HG03280 (cell line): Measurements from ENCODE around the gene IRF4.

ENCODE experiments used
- ATAC-seq: cut with Tn5 transposase; IDR thresholded peaks from one replicate; pipeline ENCODE4 v1.9.1; 2021; ENCODE audit warnings: mild to moderate bottlenecking, moderate library complexity; ENCODE audit not compliant: unreplicated experiment

IRF4 gene

GRCh38 chr6:391559-392440 is at the start of gene IRF4:
IRF4 (plus strand) TSS chr6:391752; CDS start chr6:393153, 1,401 bp downstream.
- peak; percentile 42 for ATAC-seq

DNA sequence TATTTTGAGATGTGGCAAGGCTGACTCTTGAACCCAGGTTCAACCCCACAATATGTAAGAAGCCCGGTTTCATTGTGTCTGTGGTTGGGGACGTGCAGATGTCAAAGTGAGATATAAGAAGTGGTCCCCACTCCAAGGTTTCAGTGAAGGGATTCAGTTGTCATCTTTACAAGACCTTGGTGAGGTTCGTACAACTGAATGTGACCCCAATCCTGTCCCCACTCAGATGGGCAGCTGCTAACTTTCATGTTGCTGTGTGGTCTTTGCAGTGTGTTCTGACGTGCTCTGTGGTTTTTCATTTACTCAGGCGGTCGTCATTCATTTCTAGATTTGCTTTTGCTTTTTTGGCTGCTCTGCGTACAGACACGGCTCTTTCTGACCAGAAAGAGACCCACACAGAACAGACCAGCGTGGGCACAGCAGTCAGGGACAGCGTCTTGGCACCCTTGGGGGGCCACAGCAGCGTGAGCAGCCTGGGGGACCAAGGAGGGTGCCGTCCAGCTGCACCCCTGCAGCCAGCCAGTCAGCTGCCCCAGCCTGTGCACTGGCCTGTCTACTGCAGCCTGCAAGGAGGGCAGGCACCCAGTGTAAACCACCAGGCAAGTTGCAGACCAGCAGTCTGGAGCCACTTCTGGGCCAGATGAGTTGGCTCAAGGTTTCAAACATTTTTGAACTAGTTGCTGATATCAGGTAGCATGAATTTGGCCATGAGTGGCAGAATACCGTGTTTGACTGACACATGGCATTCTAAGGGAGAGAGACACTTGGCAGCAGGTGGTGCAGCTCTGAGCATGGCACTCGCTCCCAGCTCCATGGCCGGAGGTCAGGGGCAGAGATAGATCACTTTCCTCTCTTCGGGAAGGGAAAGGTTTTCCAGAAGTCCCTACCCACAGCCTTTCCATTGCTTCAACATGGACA is 49.4 kb upstream of the IRF4 start:
- ATAC-seq, result peak; percentile 54

GRCh38 chr6:342832-343179 is 48.7 kb upstream of the IRF4 start:
- ATAC-seq, result no peak

- ATAC-seq, result no peak
Observed at GRCh38 chr6:343226-343935, 48.2 kb upstream of the IRF4 start.

- no peak for ATAC-seq
Observed at GRCh38 chr6:343960-344815, 47.4 kb upstream of the IRF4 start.

DNA sequence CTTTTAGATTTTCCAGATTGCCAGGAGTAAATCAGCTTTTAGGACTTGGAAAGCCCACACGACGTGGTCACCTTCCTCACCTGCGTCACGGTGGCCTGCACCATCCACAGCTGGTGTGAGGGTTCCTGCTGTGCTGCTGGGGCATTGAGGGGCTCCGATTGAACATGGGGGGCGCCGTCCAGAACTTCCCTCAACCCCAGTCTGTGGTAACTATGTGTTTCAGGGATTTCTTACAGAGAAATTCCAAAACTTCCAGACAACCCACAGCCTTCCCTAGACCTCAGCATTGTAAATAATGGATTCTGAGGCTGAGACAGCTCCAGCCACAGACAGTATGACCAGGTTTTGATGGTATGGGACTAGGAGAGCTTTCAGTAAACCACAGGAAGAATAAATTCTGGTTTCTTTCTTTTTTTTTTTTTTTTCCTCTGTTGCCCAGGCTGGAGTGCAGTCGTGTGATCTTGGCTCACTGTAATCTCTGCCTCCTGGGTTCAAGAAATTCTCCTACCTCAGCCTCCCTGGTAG is 46.7 kb upstream of the IRF4 start:
- ATAC-seq, result no peak

DNA sequence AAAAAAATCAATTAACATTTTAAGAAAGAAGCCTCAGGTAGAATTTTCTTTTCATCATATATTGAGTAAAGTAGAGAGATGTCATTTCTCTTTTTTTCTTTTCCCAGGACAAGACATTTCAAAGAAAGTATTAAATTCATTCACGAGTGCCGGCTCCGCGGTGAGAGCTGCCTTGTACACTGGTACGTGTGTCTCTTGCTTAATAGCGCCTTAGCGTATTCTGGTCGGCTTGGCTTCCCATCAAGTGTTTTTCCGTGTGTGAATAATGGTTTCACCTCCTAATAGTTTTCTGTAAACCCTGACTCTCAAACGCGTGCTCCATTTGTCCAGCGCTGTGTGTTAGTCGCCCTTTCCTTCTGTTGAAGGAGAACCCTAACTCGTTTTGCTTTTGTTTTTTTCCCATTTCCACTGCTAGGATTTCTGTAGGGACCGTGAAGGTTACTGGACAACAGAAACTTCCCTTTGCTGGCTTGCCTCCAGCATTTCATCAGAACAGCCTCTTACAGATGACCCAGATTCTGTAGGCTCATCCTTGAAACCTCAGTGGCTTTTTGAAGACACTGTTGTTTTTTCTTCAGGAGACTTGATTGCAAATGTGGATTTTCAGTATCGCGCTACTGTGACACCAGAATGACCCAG is 45.7 kb upstream of the IRF4 start:
- ATAC-seq, result no peak

DNA sequence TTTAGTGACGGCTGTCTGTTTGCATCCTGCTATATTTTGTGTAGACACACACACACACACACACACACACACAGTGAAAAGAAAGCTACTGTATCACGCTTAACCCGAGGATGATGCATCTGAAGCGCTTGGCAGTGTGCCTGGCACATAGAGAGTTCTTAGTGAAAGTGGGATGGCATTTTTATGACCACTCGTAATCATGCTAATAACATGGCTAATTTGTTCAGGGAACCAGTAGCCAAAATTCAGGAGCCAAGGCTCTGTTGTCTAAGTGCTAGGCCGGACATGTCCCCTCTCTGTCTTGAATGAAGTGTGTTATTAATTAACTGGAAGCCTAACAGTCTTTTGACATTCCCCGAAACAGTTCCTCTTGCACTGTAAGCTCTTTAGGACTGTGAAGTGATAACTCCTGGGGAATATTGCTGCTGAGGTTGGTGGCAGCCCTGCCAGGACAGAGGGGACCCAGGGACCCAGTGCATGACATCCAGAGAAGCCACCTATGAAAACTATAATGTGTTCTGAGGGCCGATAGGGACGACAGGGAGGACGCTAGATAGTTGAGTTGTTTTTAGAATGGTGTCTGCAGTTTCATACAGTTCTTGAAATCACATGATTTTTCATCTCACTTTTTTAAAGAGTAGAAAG is 45.0 kb upstream of the IRF4 start:
- no peak for ATAC-seq

GRCh38 chr6:347232-347631 is 44.3 kb upstream of the IRF4 start:
- ATAC-seq, result peak; percentile 68

- no peak for ATAC-seq
Observed at GRCh38 chr6:347951-348859, 43.3 kb upstream of the IRF4 start.

GRCh38 chr6:348860-349396 is 42.6 kb upstream of the IRF4 start:
- no peak for ATAC-seq

DNA sequence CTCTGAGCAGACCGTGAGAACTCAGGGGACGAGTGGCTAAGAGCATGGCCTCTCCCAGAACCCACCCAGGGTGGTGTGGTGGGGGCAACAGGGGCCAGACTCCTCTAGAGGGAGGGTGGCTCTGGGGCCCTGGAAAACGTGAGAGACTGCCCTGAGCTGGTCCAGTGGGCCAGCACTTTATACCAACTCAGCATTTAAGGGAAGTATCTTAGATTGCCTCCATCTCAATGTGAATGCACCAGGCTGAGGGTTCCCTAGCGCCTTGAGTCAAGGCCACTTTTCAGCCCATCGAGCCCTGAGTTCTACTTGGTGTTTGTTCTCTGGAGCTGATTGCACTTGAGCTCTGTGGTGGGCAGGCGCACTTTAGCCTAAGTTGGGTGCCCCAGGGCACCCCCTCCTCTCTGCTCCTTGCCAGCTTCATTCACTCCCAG is 42.0 kb upstream of the IRF4 start:
- no peak for ATAC-seq

- no peak for ATAC-seq
Observed at GRCh38 chr6:350371-350770, 41.2 kb upstream of the IRF4 start.

DNA sequence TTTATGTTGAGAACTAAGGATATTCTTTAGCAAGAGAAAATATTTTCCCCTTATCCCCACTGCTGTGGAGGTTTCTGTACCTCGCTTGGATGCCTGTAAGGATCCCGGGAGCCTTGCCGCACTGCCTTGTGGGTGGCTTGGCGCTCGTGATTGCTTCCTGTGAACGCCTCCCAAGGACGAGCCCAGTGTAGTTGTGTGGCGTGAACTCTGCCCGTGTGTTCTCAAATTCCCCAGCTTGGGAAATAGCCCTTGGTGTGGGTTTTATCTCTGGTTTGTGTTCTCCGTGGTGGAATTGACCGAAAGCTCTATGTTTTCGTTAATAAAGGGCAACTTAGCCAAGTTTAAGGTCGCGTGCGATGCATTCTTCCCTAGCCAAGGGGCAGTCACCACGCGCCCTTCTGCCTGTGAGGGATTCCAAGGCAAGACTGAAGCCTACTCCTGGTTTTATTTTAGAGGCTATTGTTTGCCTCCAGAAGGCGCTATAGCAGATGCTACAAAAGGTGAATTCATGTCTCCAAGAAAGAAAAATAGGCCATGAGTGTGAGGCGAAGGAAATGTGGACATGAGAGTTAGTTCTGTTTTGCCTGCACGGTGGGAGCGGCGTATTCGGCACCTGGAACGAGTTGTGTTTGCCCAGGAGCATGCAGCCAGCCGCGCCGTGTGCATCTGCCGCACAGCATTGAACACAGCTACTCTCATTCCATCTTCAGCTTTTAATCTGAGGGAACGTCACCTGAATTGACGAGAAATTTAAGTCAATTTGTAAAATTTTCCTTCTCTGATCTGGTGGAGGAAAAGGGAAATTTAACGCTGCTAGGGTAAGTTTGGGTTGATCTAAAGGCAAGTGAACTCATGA is 40.3 kb upstream of the IRF4 start:
- no peak for ATAC-seq

- no peak for ATAC-seq
Observed at GRCh38 chr6:351867-352289, 39.7 kb upstream of the IRF4 start.

GRCh38 chr6:352474-352873 is 39.1 kb upstream of the IRF4 start:
- ATAC-seq, result no peak
